ENCODE data around the gene RAD51B.

The RAD51B gene

DNA sequence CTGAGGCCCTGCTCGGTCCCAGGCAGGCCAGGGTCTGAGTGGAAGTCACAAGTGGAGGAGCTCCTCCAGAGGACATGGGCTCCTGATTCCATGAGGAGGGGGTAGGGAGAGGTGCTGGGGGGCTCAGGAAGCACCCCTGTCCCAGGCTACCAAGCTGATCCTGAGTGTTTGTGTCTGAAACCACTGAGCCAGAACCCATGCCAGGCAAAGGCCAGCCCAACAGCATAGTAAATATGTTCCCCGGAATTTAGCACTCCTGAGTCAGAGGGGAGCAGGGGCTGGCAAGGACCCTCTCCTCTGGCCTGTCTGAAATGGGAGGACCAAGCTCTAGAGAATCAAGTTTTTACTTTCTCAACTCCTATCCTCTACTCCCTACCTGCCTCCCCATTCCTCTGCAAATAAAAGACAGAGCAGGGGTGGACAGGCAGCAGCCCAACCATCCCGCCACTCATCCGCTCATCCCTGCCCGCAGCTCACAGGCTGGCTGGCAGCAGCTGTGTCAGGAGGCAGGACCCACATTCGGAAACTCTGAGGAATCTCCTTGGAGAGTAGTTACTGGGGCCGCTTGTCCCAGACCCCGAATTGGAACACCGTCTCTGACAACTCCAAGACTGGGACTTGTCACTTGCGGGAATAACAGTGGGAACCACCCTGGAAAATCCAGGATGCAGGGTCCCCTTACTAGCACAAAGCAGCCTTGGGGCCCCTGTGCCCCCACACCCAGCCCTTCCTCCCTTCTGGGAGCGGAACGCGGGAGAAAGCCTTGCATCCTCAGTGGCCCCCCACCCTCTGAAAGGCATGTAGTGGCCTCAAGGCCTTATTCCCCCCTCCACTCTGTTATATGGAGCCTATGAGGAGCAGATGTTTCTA lies 870.7 kb downstream of the RAD51B start:
- no peak for DNase-seq (ENCODE audit: low read depth in 1 of 2, low spot score in 1 of 2)
- no peaks in the 10 kb centered on the region for H3K27me3 ChIP-seq (ENCODE audit: insufficient read depth, poor library complexity, severe bottlenecking)
- H3K4me3 ChIP-seq (replicated peaks; ENCODE audit: insufficient read depth, low read length), result no peak overlapping the region
- TF ChIP-seq, protein P1, sequence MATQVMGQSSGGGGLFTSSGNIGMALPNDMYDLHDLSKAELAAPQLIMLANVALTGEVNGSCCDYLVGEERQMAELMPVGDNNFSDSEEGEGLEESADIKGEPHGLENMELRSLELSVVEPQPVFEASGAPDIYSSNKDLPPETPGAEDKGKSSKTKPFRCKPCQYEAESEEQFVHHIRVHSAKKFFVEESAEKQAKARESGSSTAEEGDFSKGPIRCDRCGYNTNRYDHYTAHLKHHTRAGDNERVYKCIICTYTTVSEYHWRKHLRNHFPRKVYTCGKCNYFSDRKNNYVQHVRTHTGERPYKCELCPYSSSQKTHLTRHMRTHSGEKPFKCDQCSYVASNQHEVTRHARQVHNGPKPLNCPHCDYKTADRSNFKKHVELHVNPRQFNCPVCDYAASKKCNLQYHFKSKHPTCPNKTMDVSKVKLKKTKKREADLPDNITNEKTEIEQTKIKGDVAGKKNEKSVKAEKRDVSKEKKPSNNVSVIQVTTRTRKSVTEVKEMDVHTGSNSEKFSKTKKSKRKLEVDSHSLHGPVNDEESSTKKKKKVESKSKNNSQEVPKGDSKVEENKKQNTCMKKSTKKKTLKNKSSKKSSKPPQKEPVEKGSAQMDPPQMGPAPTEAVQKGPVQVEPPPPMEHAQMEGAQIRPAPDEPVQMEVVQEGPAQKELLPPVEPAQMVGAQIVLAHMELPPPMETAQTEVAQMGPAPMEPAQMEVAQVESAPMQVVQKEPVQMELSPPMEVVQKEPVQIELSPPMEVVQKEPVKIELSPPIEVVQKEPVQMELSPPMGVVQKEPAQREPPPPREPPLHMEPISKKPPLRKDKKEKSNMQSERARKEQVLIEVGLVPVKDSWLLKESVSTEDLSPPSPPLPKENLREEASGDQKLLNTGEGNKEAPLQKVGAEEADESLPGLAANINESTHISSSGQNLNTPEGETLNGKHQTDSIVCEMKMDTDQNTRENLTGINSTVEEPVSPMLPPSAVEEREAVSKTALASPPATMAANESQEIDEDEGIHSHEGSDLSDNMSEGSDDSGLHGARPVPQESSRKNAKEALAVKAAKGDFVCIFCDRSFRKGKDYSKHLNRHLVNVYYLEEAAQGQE (IDR thresholded peaks at IDR 0.05; ENCODE audit: insufficient replicate concordance, low read depth), result no peak
- TF ChIP-seq GABPA (IDR thresholded peaks at IDR 0.05; ENCODE audit: low read depth), result no peak
- TF ChIP-seq, protein P2, sequence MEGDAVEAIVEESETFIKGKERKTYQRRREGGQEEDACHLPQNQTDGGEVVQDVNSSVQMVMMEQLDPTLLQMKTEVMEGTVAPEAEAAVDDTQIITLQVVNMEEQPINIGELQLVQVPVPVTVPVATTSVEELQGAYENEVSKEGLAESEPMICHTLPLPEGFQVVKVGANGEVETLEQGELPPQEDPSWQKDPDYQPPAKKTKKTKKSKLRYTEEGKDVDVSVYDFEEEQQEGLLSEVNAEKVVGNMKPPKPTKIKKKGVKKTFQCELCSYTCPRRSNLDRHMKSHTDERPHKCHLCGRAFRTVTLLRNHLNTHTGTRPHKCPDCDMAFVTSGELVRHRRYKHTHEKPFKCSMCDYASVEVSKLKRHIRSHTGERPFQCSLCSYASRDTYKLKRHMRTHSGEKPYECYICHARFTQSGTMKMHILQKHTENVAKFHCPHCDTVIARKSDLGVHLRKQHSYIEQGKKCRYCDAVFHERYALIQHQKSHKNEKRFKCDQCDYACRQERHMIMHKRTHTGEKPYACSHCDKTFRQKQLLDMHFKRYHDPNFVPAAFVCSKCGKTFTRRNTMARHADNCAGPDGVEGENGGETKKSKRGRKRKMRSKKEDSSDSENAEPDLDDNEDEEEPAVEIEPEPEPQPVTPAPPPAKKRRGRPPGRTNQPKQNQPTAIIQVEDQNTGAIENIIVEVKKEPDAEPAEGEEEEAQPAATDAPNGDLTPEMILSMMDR (IDR thresholded peaks at IDR 0.05; ENCODE audit: insufficient read depth, low read length), result no peak
- no peak for TF ChIP-seq SPI1 (IDR thresholded peaks at IDR 0.05; ENCODE audit: borderline replicate concordance, low read depth)
- no peak for TF ChIP-seq POLR2AphosphoS5 (IDR thresholded peaks at IDR 0.05; ENCODE audit: low read depth)
- no peak overlapping the region for H3K27ac ChIP-seq (replicated peaks)

- Histone ChIP-seq H3K4me3 (replicated peaks; ENCODE audit: insufficient read depth, low read length) (no peak overlapping the region), H3K27ac (replicated peaks) (no peak overlapping the region), H3K27me3 (ENCODE audit: insufficient read depth, poor library complexity, severe bottlenecking) (no peaks in the 10 kb centered on the region)
- no peak for DNase-seq (ENCODE audit: low read depth in 1 of 2, low spot score in 1 of 2)
- no peak for TF ChIP-seq GABPA (IDR thresholded peaks at IDR 0.05; ENCODE audit: low read depth)
- TF ChIP-seq, protein P1 (IDR thresholded peaks at IDR 0.05; ENCODE audit: insufficient replicate concordance, low read depth), result no peak
- TF ChIP-seq, protein P2 (IDR thresholded peaks at IDR 0.05; ENCODE audit: insufficient read depth, low read length), result no peak
- TF ChIP-seq SPI1 (IDR thresholded peaks at IDR 0.05; ENCODE audit: borderline replicate concordance, low read depth), result no peak
- TF ChIP-seq POLR2AphosphoS5 (IDR thresholded peaks at IDR 0.05; ENCODE audit: low read depth), result no peak
Measured at GRCh38 chr14:68691031-68691791, 871.6 kb downstream of the RAD51B start.

GRCh38 chr14:68691792-68692118 lies 872.2 kb downstream of the RAD51B start:
- Histone ChIP-seq H3K4me3 (replicated peaks; ENCODE audit: insufficient read depth, low read length) (no peak overlapping the region), H3K27me3 (ENCODE audit: insufficient read depth, poor library complexity, severe bottlenecking) (no peaks in the 10 kb centered on the region), H3K27ac (replicated peaks) (no peak overlapping the region)
- TF ChIP-seq, protein P2 (IDR thresholded peaks at IDR 0.05; ENCODE audit: insufficient read depth, low read length), result no peak
- TF ChIP-seq, protein P1 (IDR thresholded peaks at IDR 0.05; ENCODE audit: insufficient replicate concordance, low read depth), result no peak
- no peak for TF ChIP-seq GABPA (IDR thresholded peaks at IDR 0.05; ENCODE audit: low read depth)
- TF ChIP-seq POLR2AphosphoS5 (IDR thresholded peaks at IDR 0.05; ENCODE audit: low read depth), result no peak
- no peak for TF ChIP-seq SPI1 (IDR thresholded peaks at IDR 0.05; ENCODE audit: borderline replicate concordance, low read depth)
- DNase-seq (ENCODE audit: low read depth in 1 of 2, low spot score in 1 of 2), result no peak

All from HL-60 (cell line).